Ishikawa (cell line): ENCODE data around the gene POLD3.

Experiments
- CEBPB ChIP-seq: IDR thresholded peaks from 2 replicates; pipeline ENCODE4 v1.6.1; 2012
- CREB1 ChIP-seq: IDR thresholded peaks from 2 replicates; pipeline ENCODE4 v1.6.1; 2012; ENCODE audit warnings: low read depth
- EGR1 ChIP-seq: IDR thresholded peaks from 2 replicates; pipeline ENCODE4 v1.6.1; 2012
- EP300 ChIP-seq: IDR thresholded peaks from 2 replicates; pipeline ENCODE4 v1.6.1; 2012; ENCODE audit warnings: borderline replicate concordance
- FOXM1 ChIP-seq: IDR thresholded peaks from 2 replicates; pipeline ENCODE4 v1.6.1; 2012; ENCODE audit warnings: low read depth, borderline replicate concordance
- NFIC ChIP-seq: IDR thresholded peaks from 2 replicates; pipeline ENCODE4 v1.6.1; 2012
- RAD21 ChIP-seq: IDR thresholded peaks from 2 replicates; pipeline ENCODE4 v1.6.1; 2012; ENCODE audit warnings: low read depth
- TAF1 ChIP-seq: IDR thresholded peaks from 2 replicates; pipeline ENCODE4 v1.6.1; 2012; ENCODE audit warnings: low read depth, mild to moderate bottlenecking
- TCF12 ChIP-seq: IDR thresholded peaks from 2 replicates; pipeline ENCODE4 v1.6.1; 2012; ENCODE audit warnings: low read depth
- TEAD4 ChIP-seq: IDR thresholded peaks from 2 replicates; pipeline ENCODE4 v1.6.1; 2012
- YY1 ChIP-seq: IDR thresholded peaks from 2 replicates; pipeline ENCODE4 v1.6.1; 2012; ENCODE audit warnings: low read depth
- ZBTB7A ChIP-seq: IDR thresholded peaks from 2 replicates; pipeline ENCODE4 v1.6.1; 2012; ENCODE audit warnings: low read depth
- TF ChIP-seq, protein P1 (sequence below): IDR thresholded peaks from 2 replicates; pipeline ENCODE4 v1.6.1; 2012
- TF ChIP-seq, protein P2 (sequence below): IDR thresholded peaks from 2 replicates; pipeline ENCODE4 v1.6.1; 2012
- TF ChIP-seq, protein P3 (sequence below): IDR thresholded peaks from 2 replicates; pipeline ENCODE4 v1.6.1; 2012; ENCODE audit warnings: low read depth, mild to moderate bottlenecking

The POLD3 gene

DNA sequence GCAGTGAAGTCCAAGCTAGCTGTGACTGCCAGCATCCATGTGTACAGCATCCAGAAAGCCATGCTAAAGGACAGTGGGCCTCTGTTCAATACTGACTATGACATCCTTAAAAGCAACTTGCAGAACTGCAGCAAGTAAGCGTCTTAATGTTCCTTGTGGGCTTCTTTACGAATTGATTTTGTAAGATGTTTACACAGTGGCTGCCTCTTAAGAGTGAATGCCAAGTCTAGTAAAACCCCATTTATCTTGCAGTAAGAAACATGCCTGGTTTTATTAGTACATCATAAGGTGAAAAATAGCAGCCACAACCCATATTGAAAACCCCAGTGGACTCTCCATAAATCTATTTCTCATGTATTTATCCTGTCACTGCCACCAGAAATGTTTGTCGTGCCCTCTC, 20.5 kb downstream of the POLD3 start:
- TF ChIP-seq YY1 = no peak
- TF ChIP-seq, protein P1, sequence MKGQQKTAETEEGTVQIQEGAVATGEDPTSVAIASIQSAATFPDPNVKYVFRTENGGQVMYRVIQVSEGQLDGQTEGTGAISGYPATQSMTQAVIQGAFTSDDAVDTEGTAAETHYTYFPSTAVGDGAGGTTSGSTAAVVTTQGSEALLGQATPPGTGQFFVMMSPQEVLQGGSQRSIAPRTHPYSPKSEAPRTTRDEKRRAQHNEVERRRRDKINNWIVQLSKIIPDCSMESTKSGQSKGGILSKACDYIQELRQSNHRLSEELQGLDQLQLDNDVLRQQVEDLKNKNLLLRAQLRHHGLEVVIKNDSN = no peak
- TF ChIP-seq, protein P2, sequence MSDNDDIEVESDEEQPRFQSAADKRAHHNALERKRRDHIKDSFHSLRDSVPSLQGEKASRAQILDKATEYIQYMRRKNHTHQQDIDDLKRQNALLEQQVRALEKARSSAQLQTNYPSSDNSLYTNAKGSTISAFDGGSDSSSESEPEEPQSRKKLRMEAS = no peak
- no peak for TF ChIP-seq CEBPB
- TF ChIP-seq, protein P3, sequence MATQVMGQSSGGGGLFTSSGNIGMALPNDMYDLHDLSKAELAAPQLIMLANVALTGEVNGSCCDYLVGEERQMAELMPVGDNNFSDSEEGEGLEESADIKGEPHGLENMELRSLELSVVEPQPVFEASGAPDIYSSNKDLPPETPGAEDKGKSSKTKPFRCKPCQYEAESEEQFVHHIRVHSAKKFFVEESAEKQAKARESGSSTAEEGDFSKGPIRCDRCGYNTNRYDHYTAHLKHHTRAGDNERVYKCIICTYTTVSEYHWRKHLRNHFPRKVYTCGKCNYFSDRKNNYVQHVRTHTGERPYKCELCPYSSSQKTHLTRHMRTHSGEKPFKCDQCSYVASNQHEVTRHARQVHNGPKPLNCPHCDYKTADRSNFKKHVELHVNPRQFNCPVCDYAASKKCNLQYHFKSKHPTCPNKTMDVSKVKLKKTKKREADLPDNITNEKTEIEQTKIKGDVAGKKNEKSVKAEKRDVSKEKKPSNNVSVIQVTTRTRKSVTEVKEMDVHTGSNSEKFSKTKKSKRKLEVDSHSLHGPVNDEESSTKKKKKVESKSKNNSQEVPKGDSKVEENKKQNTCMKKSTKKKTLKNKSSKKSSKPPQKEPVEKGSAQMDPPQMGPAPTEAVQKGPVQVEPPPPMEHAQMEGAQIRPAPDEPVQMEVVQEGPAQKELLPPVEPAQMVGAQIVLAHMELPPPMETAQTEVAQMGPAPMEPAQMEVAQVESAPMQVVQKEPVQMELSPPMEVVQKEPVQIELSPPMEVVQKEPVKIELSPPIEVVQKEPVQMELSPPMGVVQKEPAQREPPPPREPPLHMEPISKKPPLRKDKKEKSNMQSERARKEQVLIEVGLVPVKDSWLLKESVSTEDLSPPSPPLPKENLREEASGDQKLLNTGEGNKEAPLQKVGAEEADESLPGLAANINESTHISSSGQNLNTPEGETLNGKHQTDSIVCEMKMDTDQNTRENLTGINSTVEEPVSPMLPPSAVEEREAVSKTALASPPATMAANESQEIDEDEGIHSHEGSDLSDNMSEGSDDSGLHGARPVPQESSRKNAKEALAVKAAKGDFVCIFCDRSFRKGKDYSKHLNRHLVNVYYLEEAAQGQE = no peak
- no peak for TF ChIP-seq NFIC
- TF ChIP-seq TCF12 = no peak
- no peak for TF ChIP-seq EP300
- TF ChIP-seq TEAD4 = no peak
- TF ChIP-seq ZBTB7A = no peak
- TF ChIP-seq TAF1 = no peak

DNA sequence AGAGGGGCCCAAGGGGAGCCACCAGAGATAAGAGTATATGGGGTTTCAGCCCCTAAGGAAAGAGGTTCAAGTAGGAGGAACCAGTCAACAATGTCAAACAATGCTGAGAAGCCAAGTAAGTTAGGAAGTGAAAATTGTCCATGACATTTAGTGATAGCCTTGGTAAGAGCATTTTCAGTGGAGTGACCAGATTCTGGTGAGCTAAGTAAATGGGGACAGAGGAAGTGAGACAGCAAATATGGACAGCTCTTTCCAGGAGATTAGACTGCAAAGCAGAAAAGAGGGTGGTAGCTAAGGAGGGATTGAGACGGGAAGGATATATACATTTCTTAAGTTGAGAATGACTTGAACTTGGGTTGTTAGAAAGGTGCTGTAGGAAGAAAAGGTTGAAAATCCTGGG, 22.9 kb downstream of the POLD3 start:
- TF ChIP-seq CEBPB = no peak
- TF ChIP-seq EP300 = no peak
- TF ChIP-seq, protein P1 = no peak

DNA sequence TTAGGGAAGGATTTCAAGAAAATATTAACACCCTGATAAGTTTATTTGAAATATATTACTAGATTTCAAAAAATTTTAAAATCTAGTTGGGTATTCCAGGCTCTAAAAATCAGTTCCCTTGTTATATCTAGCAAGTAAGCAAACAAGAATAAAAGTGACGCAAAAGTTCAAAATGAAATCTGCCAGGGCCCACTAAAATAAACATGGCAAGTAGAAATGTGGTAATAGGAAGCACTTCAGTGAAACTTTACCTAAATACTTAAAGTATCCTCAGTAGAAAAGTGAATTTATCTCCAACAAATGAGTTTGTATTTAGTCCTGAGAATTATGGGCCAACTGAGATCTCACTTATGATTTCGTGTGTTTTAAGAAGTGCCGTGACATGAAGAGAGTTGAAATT, 23.6 kb downstream of the POLD3 start:
- TF ChIP-seq, protein P3 = no peak
- TF ChIP-seq, protein P2 = no peak
- TF ChIP-seq YY1 (no peak), FOXM1 (no peak), CEBPB (no peak), TEAD4 (no peak), TAF1 (no peak), EP300 (no peak), TCF12 (no peak), EGR1 (no peak), RAD21 (no peak), ZBTB7A (no peak), NFIC (no peak), CREB1 (no peak)
- TF ChIP-seq, protein P1 = no peak

DNA sequence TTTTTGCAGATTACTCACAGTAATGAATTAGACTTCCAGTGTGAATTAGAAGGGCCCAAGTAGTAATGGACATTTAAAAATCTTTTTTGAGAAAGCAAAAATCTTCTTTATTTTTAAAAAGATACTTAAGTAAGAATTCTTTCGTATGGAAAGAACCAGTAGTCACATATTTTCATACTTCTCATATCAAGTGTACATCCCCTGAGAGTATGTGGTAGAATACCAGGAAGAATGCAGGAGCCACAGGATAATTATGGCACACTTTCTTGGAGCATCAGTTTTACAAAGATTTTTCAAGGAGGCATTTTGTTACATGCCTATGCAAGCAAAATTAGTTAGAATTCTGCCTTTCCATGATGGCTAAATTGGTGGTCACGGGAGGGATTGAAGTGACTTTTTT, 28.1 kb downstream of the POLD3 start:
- TF ChIP-seq, protein P1 = no peak
- TF ChIP-seq TCF12 (no peak), TAF1 (no peak), FOXM1 (no peak), EGR1 (no peak), CREB1 (no peak), TEAD4 (no peak), EP300 (no peak), CEBPB (no peak), YY1 (no peak), ZBTB7A (no peak), RAD21 (no peak), NFIC (no peak)
- TF ChIP-seq, protein P3 = no peak
- TF ChIP-seq, protein P2 = no peak
